Liver (tissue), 9 donors: ENCODE data around the gene MTOR. TPM values are rescaled to one million over a fixed set of nuclear protein-coding genes. Genes with fewer than 3 reads are reported as not detected.
A peak's percentile ranks its signal among the peaks of the same experiment; 100 is the strongest.

Experiments
- DNase-seq: peaks from one replicate; pipeline ENCODE4 v3.0.0-alpha.2; 2017; ENCODE audit warnings: low spot score
- H3K27ac ChIP-seq, 2 donors: one replicate each; pipeline ENCODE4 v1.7.0; 2013; ENCODE audit warnings: inconsistent platforms in 2 of 2, low read length in 2 of 2, control low read depth in 1 of 2, low read depth in 1 of 2, mild to moderate bottlenecking in 1 of 2
- H3K27me3 ChIP-seq, 4 donors: one replicate each; pipeline versions ENCODE4 v1.6.1 to v1.7.0; 2013; ENCODE audit warnings: low read length in 3 of 4, inconsistent platforms in 1 of 4, mild to moderate bottlenecking in 1 of 4, moderate library complexity in 1 of 4; ENCODE audit not compliant: control insufficient read depth in 4 of 4, insufficient read depth in 4 of 4
- H3K36me3 ChIP-seq, 4 donors: one replicate each; pipeline versions ENCODE4 v1.6.1 to v1.7.0; 2013; ENCODE audit warnings: low read length in 3 of 4, mild to moderate bottlenecking in 3 of 4, low read depth in 1 of 4, moderate library complexity in 1 of 4; ENCODE audit not compliant: control insufficient read depth in 4 of 4, insufficient read depth in 3 of 4
- H3K4me1 ChIP-seq, 4 donors: one replicate each; pipeline versions ENCODE4 v1.6.1 to v1.7.0; 2013; ENCODE audit warnings: low read length in 3 of 4, mild to moderate bottlenecking in 3 of 4, moderate library complexity in 1 of 4; ENCODE audit not compliant: control insufficient read depth in 4 of 4, insufficient read depth in 4 of 4
- H3K4me3 ChIP-seq, 3 donors: one replicate each; pipeline versions ENCODE4 v1.6.1 to v1.7.0; 2013; ENCODE audit warnings: low read length in 3 of 3, control low read depth in 1 of 3, low read depth in 1 of 3, mild to moderate bottlenecking in 1 of 3
- H3K9ac ChIP-seq, 2 donors: one replicate each; pipeline ENCODE4 v1.7.0; 2013; ENCODE audit warnings: low read length in 2 of 2, mild to moderate bottlenecking in 2 of 2, moderate library complexity in 2 of 2, control low read depth in 1 of 2, low read depth in 1 of 2
- H3K9me3 ChIP-seq, 4 donors: one replicate each; pipeline versions ENCODE4 v1.6.1 to v1.7.0; 2013; ENCODE audit warnings: low read length in 3 of 4; ENCODE audit not compliant: control insufficient read depth in 4 of 4
- ATF3 ChIP-seq: IDR thresholded peaks from 2 replicates; pipeline ENCODE4 v1.6.1; 2016; ENCODE audit warnings: antibody characterized with exemption
- EGR1 ChIP-seq, 2 donors: IDR thresholded peaks; 2 replicates each; pipeline ENCODE4 v1.6.1; 2016 to 2018; ENCODE audit warnings: antibody characterized with exemption in 2 of 2, low read depth in 2 of 2
- FOXA1 ChIP-seq: IDR thresholded peaks from 2 replicates; pipeline ENCODE4 v1.6.1; 2016; ENCODE audit warnings: antibody characterized with exemption
- FOXA2 ChIP-seq: IDR thresholded peaks from 2 replicates; pipeline ENCODE4 v1.6.1; 2016; ENCODE audit warnings: antibody characterized with exemption
- HNF4A ChIP-seq, 2 donors: conservative IDR thresholded peaks; 2 replicates each; pipeline ENCODE4 v1.6.1; 2016; ENCODE audit warnings: antibody characterized with exemption in 2 of 2, mild to moderate bottlenecking in 2 of 2
- HNF4G ChIP-seq: IDR thresholded peaks from 2 replicates; pipeline ENCODE4 v1.6.1; 2016; ENCODE audit warnings: antibody characterized with exemption
- JUND ChIP-seq, 2 donors: IDR thresholded peaks; 2 replicates each; pipeline ENCODE4 v1.6.1; 2016; ENCODE audit warnings: antibody characterized with exemption in 2 of 2
- NR2F2 ChIP-seq: IDR thresholded peaks from 2 replicates; pipeline ENCODE4 v1.6.1; 2016; ENCODE audit warnings: antibody characterized with exemption
- RAD21 ChIP-seq, 2 donors: IDR thresholded peaks; 2 replicates each; pipeline ENCODE4 v1.6.1; 2016; ENCODE audit warnings: antibody characterized with exemption in 2 of 2, mild to moderate bottlenecking in 2 of 2
- RXRA ChIP-seq, 2 donors: IDR thresholded peaks; 2 replicates each; pipeline ENCODE4 v1.6.1; 2017 to 2018; ENCODE audit warnings: antibody characterized with exemption in 2 of 2, mild to moderate bottlenecking in 1 of 2
- SP1 ChIP-seq: IDR thresholded peaks from 2 replicates; pipeline ENCODE4 v1.6.1; 2018; ENCODE audit warnings: antibody characterized with exemption, mild to moderate bottlenecking
- TAF1 ChIP-seq: conservative IDR thresholded peaks from 2 replicates; pipeline ENCODE4 v1.6.1; 2016; ENCODE audit warnings: antibody characterized with exemption, mild to moderate bottlenecking
- YY1 ChIP-seq: IDR thresholded peaks from 2 replicates; pipeline ENCODE4 v1.6.1; 2016; ENCODE audit warnings: antibody characterized with exemption, mild to moderate bottlenecking
- WGBS: extraction: QIAGEN DNeasy Blood & Tissue Kit; methylation state at CpG from one replicate; pipeline ENCODE4 v1.1.7; 2013; 5-methylcytosine and 5-hydroxymethylcytosine counted together
- polyA plus RNA-seq, 2 donors: library from polyadenylated mRNA; stranded (reverse) in 1 of 2; unstranded in 1 of 2; fragments of 200-250 nt in 1 of 2; fragments of >200 nt in 1 of 2; fragmentation: Nextera tagmentation in 1 of 2; extraction: Ambion mirVana in 1 of 2; gene quantifications; one replicate each; pipeline versions ENCODE4 v1.2.1 to v1.2.3, GENCODE V29; 2013 to 2015
- total RNA-seq, 2 donors: library from RNA; depleted of rRNA; stranded (reverse); fragments of >200 nt; gene quantifications; one replicate each; pipeline ENCODE4 v1.2.3, GENCODE V29; 2014
- TF ChIP-seq, protein P1 (sequence below): fragments of 150-350 bp; IDR thresholded peaks from 2 replicates; pipeline ENCODE4 v1.5.1; 2017; ENCODE audit warnings: improper control_type of control experiment, low read depth, low read length; ENCODE audit not compliant: missing input control
- TF ChIP-seq, protein P2 (sequence below): IDR thresholded peaks from 2 replicates; pipeline ENCODE4 v1.6.1; 2016; ENCODE audit warnings: antibody characterized with exemption
- TF ChIP-seq, protein P3 (sequence below): IDR thresholded peaks from 2 replicates; pipeline ENCODE4 v1.6.1; 2016; ENCODE audit warnings: antibody characterized with exemption, mild to moderate bottlenecking
- donor health status: healthy.
- donor health status: healthy.
- donor health status: healthy.
- donor health status: healthy.
- donor health status: healthy.

The MTOR gene
- total and polyA plus RNA-seq, 4 donors = 11.6 to 45.0 (median 19.9) TPM

DNA sequence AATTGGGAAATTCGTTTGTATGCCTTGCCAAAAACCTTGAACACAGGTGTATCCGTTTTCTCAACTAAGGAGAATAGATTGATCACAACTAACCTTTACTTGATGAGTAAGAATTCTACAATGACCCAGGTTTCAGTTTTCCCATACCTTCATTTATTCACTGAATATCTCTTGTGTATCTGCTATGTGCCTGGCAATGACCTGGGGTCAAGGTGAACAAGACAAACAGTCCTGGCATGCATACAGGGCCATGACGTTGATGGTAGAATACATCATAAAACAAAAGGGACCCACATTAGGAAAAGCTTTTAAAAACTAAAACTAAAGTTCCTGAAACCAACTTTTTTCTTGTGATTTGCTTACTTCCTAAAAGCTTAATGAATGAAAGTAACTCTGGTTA, 130.5 kb downstream of the MTOR start:
- H3K9me3 ChIP-seq = no peaks in the 10 kb centered on the region
- no peak overlapping the region for H3K27ac ChIP-seq
- no peak overlapping the region for H3K9ac ChIP-seq
- no peak for DNase-seq
- 35% methylated on average over 3 of the region's 3 CpGs for WGBS
- TF ChIP-seq FOXA2 (no peak), NR2F2 (no peak), RAD21 (IDR thresholded peaks at IDR 0.05) (no peak), ATF3 (no peak), YY1 (no peak), TAF1 (no peak), HNF4A (conservative IDR thresholded peaks at IDR 0.05) (peak; percentile 35 to 53), JUND (IDR thresholded peaks at IDR 0.05) (no peak), RXRA (IDR thresholded peaks at IDR 0.05) (peak; percentile 27 to 62)
- H3K27me3 ChIP-seq = no peaks in the 10 kb centered on the region
- H3K4me3 ChIP-seq = no peak overlapping the region
- H3K36me3 ChIP-seq = peaks cover 11 to 49% (median 43%) of the 10 kb centered on the region in 4 donors
- peaks cover 0 to 21% (median 12%) of the 10 kb centered on the region in 4 donors for H3K4me1 ChIP-seq

GRCh38 chr1:11130406-11130805, 131.9 kb downstream of the MTOR start:
- Histone ChIP-seq H3K36me3 (peaks cover 11 to 55% (median 50%) of the 10 kb centered on the region in 4 donors), H3K4me1 (peaks cover 0 to 21% (median 12%) of the 10 kb centered on the region in 4 donors), H3K27me3 (no peaks in the 10 kb centered on the region), H3K4me3 (no peak overlapping the region), H3K9ac (no peak overlapping the region), H3K27ac (no peak overlapping the region), H3K9me3 (no peaks in the 10 kb centered on the region)
- DNase-seq = no peak
- no peak for TF ChIP-seq TAF1
- no peak for TF ChIP-seq SP1
- no peak for TF ChIP-seq ATF3
- no peak for TF ChIP-seq HNF4G
- no peak for TF ChIP-seq RAD21 (IDR thresholded peaks at IDR 0.05)
- TF ChIP-seq, protein P1, sequence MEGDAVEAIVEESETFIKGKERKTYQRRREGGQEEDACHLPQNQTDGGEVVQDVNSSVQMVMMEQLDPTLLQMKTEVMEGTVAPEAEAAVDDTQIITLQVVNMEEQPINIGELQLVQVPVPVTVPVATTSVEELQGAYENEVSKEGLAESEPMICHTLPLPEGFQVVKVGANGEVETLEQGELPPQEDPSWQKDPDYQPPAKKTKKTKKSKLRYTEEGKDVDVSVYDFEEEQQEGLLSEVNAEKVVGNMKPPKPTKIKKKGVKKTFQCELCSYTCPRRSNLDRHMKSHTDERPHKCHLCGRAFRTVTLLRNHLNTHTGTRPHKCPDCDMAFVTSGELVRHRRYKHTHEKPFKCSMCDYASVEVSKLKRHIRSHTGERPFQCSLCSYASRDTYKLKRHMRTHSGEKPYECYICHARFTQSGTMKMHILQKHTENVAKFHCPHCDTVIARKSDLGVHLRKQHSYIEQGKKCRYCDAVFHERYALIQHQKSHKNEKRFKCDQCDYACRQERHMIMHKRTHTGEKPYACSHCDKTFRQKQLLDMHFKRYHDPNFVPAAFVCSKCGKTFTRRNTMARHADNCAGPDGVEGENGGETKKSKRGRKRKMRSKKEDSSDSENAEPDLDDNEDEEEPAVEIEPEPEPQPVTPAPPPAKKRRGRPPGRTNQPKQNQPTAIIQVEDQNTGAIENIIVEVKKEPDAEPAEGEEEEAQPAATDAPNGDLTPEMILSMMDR = no peak
- no peak for TF ChIP-seq FOXA2
- TF ChIP-seq FOXA1 = no peak
- no peak for TF ChIP-seq JUND (IDR thresholded peaks at IDR 0.05)
- TF ChIP-seq EGR1 (IDR thresholded peaks at IDR 0.05; ENCODE audit: low read depth in 2 of 2) = no peak
- TF ChIP-seq, protein P2, sequence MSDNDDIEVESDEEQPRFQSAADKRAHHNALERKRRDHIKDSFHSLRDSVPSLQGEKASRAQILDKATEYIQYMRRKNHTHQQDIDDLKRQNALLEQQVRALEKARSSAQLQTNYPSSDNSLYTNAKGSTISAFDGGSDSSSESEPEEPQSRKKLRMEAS = no peak
- no peak for TF ChIP-seq NR2F2
- no peak for TF ChIP-seq HNF4A (conservative IDR thresholded peaks at IDR 0.05)
- TF ChIP-seq, protein P3, sequence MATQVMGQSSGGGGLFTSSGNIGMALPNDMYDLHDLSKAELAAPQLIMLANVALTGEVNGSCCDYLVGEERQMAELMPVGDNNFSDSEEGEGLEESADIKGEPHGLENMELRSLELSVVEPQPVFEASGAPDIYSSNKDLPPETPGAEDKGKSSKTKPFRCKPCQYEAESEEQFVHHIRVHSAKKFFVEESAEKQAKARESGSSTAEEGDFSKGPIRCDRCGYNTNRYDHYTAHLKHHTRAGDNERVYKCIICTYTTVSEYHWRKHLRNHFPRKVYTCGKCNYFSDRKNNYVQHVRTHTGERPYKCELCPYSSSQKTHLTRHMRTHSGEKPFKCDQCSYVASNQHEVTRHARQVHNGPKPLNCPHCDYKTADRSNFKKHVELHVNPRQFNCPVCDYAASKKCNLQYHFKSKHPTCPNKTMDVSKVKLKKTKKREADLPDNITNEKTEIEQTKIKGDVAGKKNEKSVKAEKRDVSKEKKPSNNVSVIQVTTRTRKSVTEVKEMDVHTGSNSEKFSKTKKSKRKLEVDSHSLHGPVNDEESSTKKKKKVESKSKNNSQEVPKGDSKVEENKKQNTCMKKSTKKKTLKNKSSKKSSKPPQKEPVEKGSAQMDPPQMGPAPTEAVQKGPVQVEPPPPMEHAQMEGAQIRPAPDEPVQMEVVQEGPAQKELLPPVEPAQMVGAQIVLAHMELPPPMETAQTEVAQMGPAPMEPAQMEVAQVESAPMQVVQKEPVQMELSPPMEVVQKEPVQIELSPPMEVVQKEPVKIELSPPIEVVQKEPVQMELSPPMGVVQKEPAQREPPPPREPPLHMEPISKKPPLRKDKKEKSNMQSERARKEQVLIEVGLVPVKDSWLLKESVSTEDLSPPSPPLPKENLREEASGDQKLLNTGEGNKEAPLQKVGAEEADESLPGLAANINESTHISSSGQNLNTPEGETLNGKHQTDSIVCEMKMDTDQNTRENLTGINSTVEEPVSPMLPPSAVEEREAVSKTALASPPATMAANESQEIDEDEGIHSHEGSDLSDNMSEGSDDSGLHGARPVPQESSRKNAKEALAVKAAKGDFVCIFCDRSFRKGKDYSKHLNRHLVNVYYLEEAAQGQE = no peak
- no peak for TF ChIP-seq RXRA (IDR thresholded peaks at IDR 0.05)
- 98% methylated on average over 17 of the region's 17 CpGs for WGBS
